CD14-positive monocyte (primary cell): ENCODE results near the gene OR8A1. TPM values are rescaled to one million over a fixed set of nuclear protein-coding genes. Genes with fewer than 3 reads are reported as not detected.

Source experiments
- DNase-seq, 3 donors: peaks; one replicate each; pipeline ENCODE4 v3.0.0-alpha.2; 2011 to 2022
- H2AFZ ChIP-seq: 2 replicates; pipeline ENCODE4 v1.6.0; 2012; ENCODE audit warnings: mild to moderate bottlenecking, low read depth, low read length, inconsistent platforms; ENCODE audit not compliant: insufficient read depth, poor library complexity, severe bottlenecking
- H3K27ac ChIP-seq, 2 donors: 1 replicate in 1 of 2; 2 replicates in 1 of 2; pipeline ENCODE4 v1.5.1; 2012 to 2013; ENCODE audit warnings: low read length in 2 of 2, control low read depth in 1 of 2, inconsistent platforms in 1 of 2, low read depth in 1 of 2, mild to moderate bottlenecking in 1 of 2
- H3K27me3 ChIP-seq, 2 donors: one replicate each; pipeline versions ENCODE4 v1.6.0 to v1.6.1; 2011 to 2013; ENCODE audit warnings: low read length in 2 of 2; ENCODE audit not compliant: control insufficient read depth in 2 of 2, insufficient read depth in 2 of 2
- H3K36me3 ChIP-seq, 2 donors: replicated peaks in 1 of 2; 1 replicate in 1 of 2; 2 replicates in 1 of 2; pipeline versions ENCODE4 v1.5.1 to v1.6.1; 2012 to 2013; ENCODE audit warnings: low read length in 2 of 2, control low read depth in 1 of 2, inconsistent platforms in 1 of 2, mild to moderate bottlenecking in 1 of 2; ENCODE audit not compliant: insufficient read depth in 2 of 2, control insufficient read depth in 1 of 2
- H3K4me1 ChIP-seq, 2 donors: 1 replicate in 1 of 2; 2 replicates in 1 of 2; pipeline versions ENCODE4 v1.5.1 to v1.6.1; 2012 to 2013; ENCODE audit warnings: low read length in 2 of 2, control low read depth in 1 of 2, inconsistent platforms in 1 of 2, mild to moderate bottlenecking in 1 of 2, moderate library complexity in 1 of 2; ENCODE audit not compliant: insufficient read depth in 2 of 2, control insufficient read depth in 1 of 2
- H3K4me2 ChIP-seq: replicated peaks from 2 replicates; pipeline ENCODE3; 2012; ENCODE audit warnings: low read length, moderate library complexity, mild to moderate bottlenecking; ENCODE audit not compliant: poor library complexity, severe bottlenecking; ENCODE audit errors: extremely low read depth
- H3K4me3 ChIP-seq, 3 experiments: fragments of 200-600 bp in 1 of 3; sonication (generic) in 1 of 3; replicated peaks in 1 of 3; 1 replicate in 2 of 3; 2 replicates in 1 of 3; pipeline ENCODE4 v1.5.1; 2011 to 2013; ENCODE audit warnings: low read length in 3 of 3, mild to moderate bottlenecking in 3 of 3, control low read depth in 2 of 3, low read depth in 2 of 3, inconsistent platforms in 1 of 3, moderate library complexity in 1 of 3
- H3K79me2 ChIP-seq: 2 replicates; pipeline ENCODE4 v1.6.0; 2012; ENCODE audit warnings: mild to moderate bottlenecking, control low read depth, inconsistent platforms, low read length, moderate library complexity; ENCODE audit not compliant: insufficient read depth
- H3K9ac ChIP-seq: 2 replicates; pipeline ENCODE4 v1.6.0; 2017; ENCODE audit warnings: low read length, mild to moderate bottlenecking; ENCODE audit not compliant: insufficient read depth, poor library complexity, severe bottlenecking
- H3K9me3 ChIP-seq, 2 donors: replicated peaks in 1 of 2; 1 replicate in 1 of 2; 2 replicates in 1 of 2; pipeline versions ENCODE4 v1.5.1 to v1.6.1; 2012 to 2013; ENCODE audit warnings: low read length in 2 of 2, control low read depth in 1 of 2; ENCODE audit not compliant: control insufficient read depth in 1 of 2, insufficient read depth in 1 of 2
- H4K20me1 ChIP-seq: 2 replicates; pipeline ENCODE4 v1.6.0; 2012; ENCODE audit warnings: mild to moderate bottlenecking, low read length, control low read depth, moderate library complexity; ENCODE audit not compliant: insufficient read depth
- H3K27ac Mint-ChIP-seq, 7 donors: one replicate each; pipeline ENCODE4 v1.8.0; 2020; ENCODE audit warnings: mild to moderate bottlenecking in 7 of 7, mixed read lengths in 7 of 7, moderate library complexity in 6 of 7, inconsistent platforms in 2 of 7
- H3K27me3 Mint-ChIP-seq, 3 donors: one replicate each; pipeline ENCODE4 v1.8.0; 2021 to 2022; ENCODE audit warnings: low read depth in 3 of 3, mild to moderate bottlenecking in 3 of 3, mixed read lengths in 3 of 3, moderate library complexity in 3 of 3, inconsistent platforms in 1 of 3
- H3K36me3 Mint-ChIP-seq, 2 donors: one replicate each; pipeline ENCODE4 v1.8.0; 2020; ENCODE audit warnings: mixed read lengths in 2 of 2, inconsistent platforms in 1 of 2, mild to moderate bottlenecking in 1 of 2
- H3K4me1 Mint-ChIP-seq: one replicate; pipeline ENCODE4 v1.8.0; 2020; ENCODE audit warnings: mild to moderate bottlenecking, mixed read lengths
- H3K4me3 Mint-ChIP-seq, 2 donors: one replicate each; pipeline ENCODE4 v1.8.0; 2020; ENCODE audit warnings: mild to moderate bottlenecking in 2 of 2, mixed read lengths in 2 of 2, moderate library complexity in 1 of 2
- H3K9me3 Mint-ChIP-seq, 7 donors: one replicate each; pipeline ENCODE4 v1.8.0; 2020 to 2022; ENCODE audit warnings: mixed read lengths in 7 of 7, mild to moderate bottlenecking in 6 of 7, moderate library complexity in 6 of 7, inconsistent platforms in 2 of 7
- CTCF ChIP-seq: fragments of 200-600 bp; IDR thresholded peaks from one replicate; pipeline ENCODE4 v1.8.0; 2022; ENCODE audit warnings: antibody characterized with exemption, mild to moderate bottlenecking
- WGBS: methylation state at CpG from one replicate; pipeline ENCODE4 v1.1.5; 2013; ENCODE audit warnings: missing lambda C conversion rate; ENCODE audit not compliant: insufficient coverage; 5-methylcytosine and 5-hydroxymethylcytosine counted together
- intact Hi-C, 2 donors: fragments of 100-400 bp; cut with micrococcal nuclease; formaldehyde crosslinking; loops; one replicate each; pipeline versions ENCODE4 v1.15.0 to v1.15.1; 2023
- polyA plus RNA-seq, 3 donors: library from polyadenylated mRNA; depleted of rRNA in 1 of 3; unstranded in 2 of 3; stranded (reverse) in 1 of 3; fragments of 300-500 nt in 2 of 3; fragments of >200 nt in 1 of 3; fragmentation: Illumina TruSeq in 2 of 3; gene quantifications; 1 replicate in 2 of 3; 2 replicates in 1 of 3; pipeline ENCODE4 v1.2.3, GENCODE V29; 2012 to 2021

The OR8A1 gene
- polyA plus RNA-seq, 3 donors = not detected

DNA sequence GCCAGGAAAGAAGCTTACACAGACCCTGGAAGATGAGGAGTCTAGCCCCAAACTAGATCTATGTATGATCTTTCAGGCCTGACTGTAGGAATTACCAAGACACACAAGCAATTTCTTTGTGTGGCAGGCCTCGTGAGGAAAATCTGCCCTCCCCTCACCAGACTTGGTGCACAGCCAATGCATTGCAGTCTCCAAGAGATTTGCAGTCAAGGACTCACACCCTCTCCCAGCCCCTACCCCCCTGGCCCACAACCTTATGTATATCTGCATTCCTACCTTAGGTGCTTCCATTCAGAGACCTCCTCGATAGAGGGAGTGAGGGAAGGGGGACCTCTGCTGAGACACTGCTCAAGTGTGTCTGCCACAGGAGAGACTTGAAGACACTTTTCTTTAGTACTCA is 36.2 kb upstream of the OR8A1 start:
- H3K4me3 Mint-ChIP-seq = no peak overlapping the region
- H3K9ac ChIP-seq = no peak overlapping the region
- H3K36me3 ChIP-seq = no peaks in the 10 kb centered on the region
- no peaks in the 10 kb centered on the region for H4K20me1 ChIP-seq
- H3K36me3 Mint-ChIP-seq = no peaks in the 10 kb centered on the region
- H3K27me3 Mint-ChIP-seq = peaks cover 0 to 3% (median 2%) of the 10 kb centered on the region in 3 donors
- intact Hi-C loops = no loop called here
- peaks cover 10% of the 10 kb centered on the region for H3K4me1 Mint-ChIP-seq
- H3K27ac ChIP-seq = no peak overlapping the region
- no peak overlapping the region for H2AFZ ChIP-seq
- no peaks in the 10 kb centered on the region for H3K27me3 ChIP-seq
- 86% methylated on average over 1 of the region's 2 CpGs for WGBS
- peaks cover 0 to 9% (median 4%) of the 10 kb centered on the region in 7 donors for H3K9me3 Mint-ChIP-seq
- no peak for TF ChIP-seq CTCF
- no peaks in the 10 kb centered on the region for H3K9me3 ChIP-seq
- H3K27ac Mint-ChIP-seq = no peak overlapping the region
- peaks cover 0 to 10% of the 10 kb centered on the region in 2 donors for H3K4me1 ChIP-seq
- H3K79me2 ChIP-seq = no peaks in the 10 kb centered on the region
- no peak for DNase-seq
- no peak overlapping the region for H3K4me2 ChIP-seq
- H3K4me3 ChIP-seq = no peak overlapping the region

GRCh38 chr11:124534051-124534450 is 35.7 kb upstream of the OR8A1 start:
- Histone ChIP-seq H3K27ac (no peak overlapping the region), H3K4me2 (no peak overlapping the region), H3K4me3 (no peak overlapping the region), H3K27me3 (no peaks in the 10 kb centered on the region), H3K9me3 (no peaks in the 10 kb centered on the region), H3K4me1 (peaks cover 0 to 10% of the 10 kb centered on the region in 2 donors), H4K20me1 (no peaks in the 10 kb centered on the region), H3K79me2 (no peaks in the 10 kb centered on the region), H3K9ac (no peak overlapping the region), H2AFZ (no peak overlapping the region), H3K36me3 (no peaks in the 10 kb centered on the region)
- Mint-ChIP-seq H3K4me1 (peaks cover 10% of the 10 kb centered on the region), H3K9me3 (peaks cover 0 to 8% (median 3%) of the 10 kb centered on the region in 7 donors), H3K27ac (no peak overlapping the region), H3K4me3 (no peak overlapping the region), H3K27me3 (peaks cover under 1 to 3% (median 2%) of the 10 kb centered on the region in 3 donors), H3K36me3 (no peaks in the 10 kb centered on the region)
- no peak for TF ChIP-seq CTCF
- no peak for DNase-seq
- WGBS = 90% methylated on average over 2 of the region's 2 CpGs
- intact Hi-C loops = no loop called here
